Activated CD4-positive, alpha-beta T cell treated with anti-CD3 and anti-CD28 coated beads, Interleukin-2, amount 10 ng/mL, durations not matched to agents 7 days and 5 days (primary cell): Measurements from ENCODE around the gene MUC20. TPM values are rescaled to one million over a fixed set of nuclear protein-coding genes. Genes with fewer than 3 reads are reported as not detected.
"Not testable (repeated sequence)": the region's sequence is repeated elsewhere in the genome, so short reads cannot be mapped to it uniquely, and the experiment has no call there.

Experiments used
- CTCF ChIA-PET: fragments of 350-600 bp; sonication (Branson Sonifier 250); formaldehyde crosslinking; loops from one replicate; lab custom pipeline; 2021; ENCODE audit warnings: antibody characterized with exemption; lab: Charles Lee
- POLR2A ChIA-PET: fragments of 350-600 bp; sonication (Branson Sonifier 250); formaldehyde crosslinking; loops from one replicate; lab custom pipeline; 2021; ENCODE audit warnings: antibody characterized with exemption; lab: Charles Lee
- DNase-seq: peaks from one replicate; pipeline ENCODE4 v3.0.0-alpha.2; 2020
- H3K27ac Mint-ChIP-seq: one replicate; pipeline ENCODE4 v1.8.0; 2021; ENCODE audit warnings: mild to moderate bottlenecking, moderate library complexity, mixed read lengths
- H3K27me3 Mint-ChIP-seq: one replicate; pipeline ENCODE4 v1.8.0; 2021; ENCODE audit warnings: mixed read lengths
- H3K36me3 Mint-ChIP-seq: one replicate; pipeline ENCODE4 v1.8.0; 2021; ENCODE audit warnings: low read depth, mixed read lengths
- H3K4me1 Mint-ChIP-seq: one replicate; pipeline ENCODE4 v1.8.0; 2021; ENCODE audit warnings: mixed read lengths
- H3K4me3 Mint-ChIP-seq: one replicate; pipeline ENCODE4 v1.8.0; 2021; ENCODE audit warnings: mild to moderate bottlenecking, moderate library complexity, mixed read lengths
- H3K9me3 Mint-ChIP-seq: one replicate; pipeline ENCODE4 v1.8.0; 2021; ENCODE audit warnings: mixed read lengths
- total RNA-seq, 2 experiments: library from RNA; stranded (reverse); gene quantifications; one replicate each; pipeline ENCODE4 v1.2.3, GENCODE V29; 2021

Gene MUC20
- total RNA-seq, 2 experiments from 2014 or later: 1.2 to 1.4 TPM

DNA sequence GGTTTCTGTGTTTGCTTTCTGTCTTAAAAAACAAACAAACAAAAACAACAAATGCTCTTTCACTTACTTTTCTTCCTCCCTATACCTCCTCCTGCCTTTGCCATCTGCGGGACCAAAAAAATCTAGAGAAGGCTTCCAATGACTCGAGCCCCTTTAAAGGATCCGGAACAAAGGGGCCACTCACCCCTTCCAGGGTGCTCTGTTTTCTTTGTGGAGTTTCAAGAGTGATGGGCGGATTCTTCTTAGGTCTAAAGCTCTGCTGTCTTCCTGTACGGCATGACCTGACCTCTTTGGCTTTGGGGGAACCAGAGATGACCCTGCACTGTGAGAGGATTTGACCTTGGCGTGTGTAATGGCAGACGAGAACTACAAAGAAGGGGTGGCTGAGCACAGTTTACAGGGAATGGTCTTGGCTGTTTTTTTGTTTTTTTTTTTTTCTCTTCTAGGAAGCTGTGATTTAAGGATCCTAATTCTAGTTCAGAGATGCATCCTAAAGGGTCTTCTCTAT is 2.2 kb upstream of the MUC20 start:
- Mint-ChIP-seq H3K27me3 (peaks cover 4% of the 10 kb centered on the region), H3K36me3 (peaks cover 5% of the 10 kb centered on the region), H3K9me3 (no peaks in the 10 kb centered on the region), H3K27ac (no peak overlapping the region), H3K4me3 (no peak overlapping the region), H3K4me1 (peaks cover 5% of the 10 kb centered on the region)
- ChIA-PET POLR2A (interaction anchor here (0.6 kb wide), 1 partner anchor 29 kb away, joined by 3 read pairs; no protein-coding TSS in a partner anchor), CTCF (interaction anchor here (0.7 to 0.9 kb wide), 3 partner anchors 12 to 1036 kb away, joined by 3 to 5 read pairs (median 3); no protein-coding TSS in a partner anchor)
- no peak for DNase-seq

DNA sequence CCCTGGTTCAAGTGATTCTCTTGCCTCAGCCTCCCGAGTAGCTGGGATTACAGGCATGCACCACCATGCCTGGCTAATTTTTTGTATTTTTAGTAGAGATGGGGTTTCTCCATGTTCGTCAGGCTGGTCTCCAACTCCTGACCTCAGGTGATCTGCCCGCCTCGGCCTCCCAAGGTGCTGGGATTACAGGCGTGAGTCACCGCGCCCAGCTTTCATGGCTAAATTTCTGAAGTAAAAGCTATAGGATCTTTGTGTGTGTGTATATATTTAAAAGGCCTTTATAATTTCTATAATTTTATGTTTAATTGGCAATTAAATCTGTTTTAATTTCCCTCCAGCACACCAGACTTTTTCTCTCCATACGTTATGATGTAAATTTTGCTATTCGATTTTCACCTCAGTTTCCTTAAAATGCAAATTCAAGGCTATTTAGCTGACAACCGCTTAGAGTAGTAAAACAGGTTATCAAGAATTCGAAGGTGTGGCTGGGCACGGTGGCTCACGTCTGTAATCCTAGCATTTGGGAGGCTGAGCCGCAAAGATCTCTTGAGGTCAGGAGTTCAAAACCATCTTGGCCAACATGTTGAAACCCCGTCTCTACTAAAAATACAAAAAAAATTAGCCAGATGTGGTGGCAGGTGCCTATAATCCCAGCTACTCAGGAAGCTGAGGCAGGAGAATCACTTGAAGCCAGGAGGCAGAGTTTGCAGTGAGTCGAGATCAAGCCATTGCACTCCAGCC is 1.1 kb upstream of the MUC20 start:
- H3K27ac Mint-ChIP-seq, H3K27me3 Mint-ChIP-seq, H3K36me3 Mint-ChIP-seq, H3K9me3 Mint-ChIP-seq, H3K4me1 Mint-ChIP-seq, POLR2A ChIA-PET, H3K4me3 Mint-ChIP-seq, DNase-seq: not testable (repeated sequence)
- CTCF ChIA-PET: interaction anchor here (0.6 to 1.5 kb wide), 6 partner anchors 8 to 1203 kb away, joined by 3 to 7 read pairs (median 4); no protein-coding TSS in a partner anchor

GRCh38 chr3:195722139-195722995 is 1.6 kb downstream of the MUC20 start:
- H3K9me3 Mint-ChIP-seq, H3K27me3 Mint-ChIP-seq, H3K27ac Mint-ChIP-seq, POLR2A ChIA-PET, DNase-seq, H3K4me1 Mint-ChIP-seq, CTCF ChIA-PET, H3K36me3 Mint-ChIP-seq, H3K4me3 Mint-ChIP-seq: not testable (repeated sequence)

DNA sequence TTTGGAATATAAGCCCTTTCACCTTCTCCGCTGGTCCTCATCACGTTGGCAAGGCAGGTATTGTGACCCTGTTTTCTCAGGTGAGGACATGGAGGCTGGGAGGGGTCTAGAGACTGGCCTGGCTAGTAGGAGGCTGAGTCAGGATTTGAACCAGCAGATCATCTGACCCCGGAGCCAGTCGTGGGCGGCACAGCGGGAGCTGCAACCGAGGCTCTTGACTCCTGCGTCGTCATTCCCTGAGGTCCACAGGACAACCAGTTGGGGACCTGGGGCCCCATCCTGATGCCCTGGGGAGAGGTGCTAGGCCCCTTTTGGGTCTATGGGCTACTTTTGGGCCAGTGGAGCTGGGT is 2.2 kb downstream of the MUC20 start:
- H3K4me1 Mint-ChIP-seq, H3K27ac Mint-ChIP-seq, POLR2A ChIA-PET, DNase-seq, H3K36me3 Mint-ChIP-seq, CTCF ChIA-PET, H3K27me3 Mint-ChIP-seq, H3K9me3 Mint-ChIP-seq, H3K4me3 Mint-ChIP-seq: not testable (repeated sequence)

GRCh38 chr3:195724363-195724762 is 3.6 kb downstream of the MUC20 start:
- H3K9me3 Mint-ChIP-seq, H3K27ac Mint-ChIP-seq, H3K27me3 Mint-ChIP-seq, H3K4me1 Mint-ChIP-seq, POLR2A ChIA-PET, H3K4me3 Mint-ChIP-seq, DNase-seq, H3K36me3 Mint-ChIP-seq, CTCF ChIA-PET: not testable (repeated sequence)

GRCh38 chr3:195725916-195726740 is 5.3 kb downstream of the MUC20 start:
- H3K4me3 Mint-ChIP-seq, H3K27me3 Mint-ChIP-seq, DNase-seq, H3K36me3 Mint-ChIP-seq, H3K27ac Mint-ChIP-seq, H3K4me1 Mint-ChIP-seq, H3K9me3 Mint-ChIP-seq, POLR2A ChIA-PET: not testable (repeated sequence)
- CTCF ChIA-PET: interaction anchor here (1.6 kb wide), 1 partner anchor 22 kb away, joined by 3 read pairs; no protein-coding TSS in a partner anchor

GRCh38 chr3:195727606-195728195 is 6.9 kb downstream of the MUC20 start:
- Mint-ChIP-seq H3K27ac (no peak overlapping the region), H3K36me3 (no peaks in the 10 kb centered on the region), H3K27me3 (no peaks in the 10 kb centered on the region), H3K9me3 (no peaks in the 10 kb centered on the region), H3K4me3 (no peak overlapping the region), H3K4me1 (no peaks in the 10 kb centered on the region)
- POLR2A ChIA-PET: interaction anchor here (0.7 kb wide), 1 partner anchor 8 kb away, joined by 3 read pairs; no protein-coding TSS in a partner anchor
- DNase-seq: no peak
- CTCF ChIA-PET: interaction anchor here (0.6 to 1.7 kb wide), 8 partner anchors 10 to 242 kb away, joined by 3 to 8 read pairs (median 4); no protein-coding TSS in a partner anchor

DNA sequence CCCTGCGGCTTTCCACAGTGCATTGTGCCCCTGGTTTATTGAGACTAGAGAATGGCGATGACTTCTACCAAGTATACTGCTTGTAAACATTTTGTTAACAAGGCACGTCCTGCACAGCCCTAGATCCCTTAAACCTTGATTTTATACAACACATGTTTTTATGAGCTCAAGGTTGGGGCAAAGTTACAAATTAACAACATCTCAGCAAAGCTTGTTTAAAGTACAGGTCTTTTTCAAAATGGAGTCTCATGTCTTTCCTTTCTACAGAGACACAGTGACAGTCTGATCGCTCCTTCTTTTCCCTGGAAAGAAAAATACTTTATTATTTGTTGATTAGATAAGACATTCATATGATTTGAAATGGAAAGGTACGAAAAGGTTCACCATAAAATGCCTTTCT is 8.0 kb downstream of the MUC20 start:
- H3K27ac Mint-ChIP-seq, H3K4me1 Mint-ChIP-seq, H3K36me3 Mint-ChIP-seq, H3K4me3 Mint-ChIP-seq, POLR2A ChIA-PET, DNase-seq, H3K27me3 Mint-ChIP-seq, H3K9me3 Mint-ChIP-seq: not testable (repeated sequence)
- CTCF ChIA-PET: interaction anchor here (1.0 kb wide), 1 partner anchor 14 kb away, joined by 3 read pairs; no protein-coding TSS in a partner anchor

GRCh38 chr3:195729476-195730251 is 8.9 kb downstream of the MUC20 start:
- ChIA-PET CTCF (interaction anchor here (0.6 to 2.6 kb wide), 5 partner anchors 15 to 211 kb away, joined by 3 to 6 read pairs (median 3); no protein-coding TSS in a partner anchor), POLR2A (no interaction called here)
- no peaks in the 10 kb centered on the region for H3K36me3 Mint-ChIP-seq
- no peak overlapping the region for H3K27ac Mint-ChIP-seq
- no peak for DNase-seq
- no peaks in the 10 kb centered on the region for H3K27me3 Mint-ChIP-seq
- H3K4me1 Mint-ChIP-seq: no peaks in the 10 kb centered on the region
- H3K4me3 Mint-ChIP-seq: no peak overlapping the region
- no peaks in the 10 kb centered on the region for H3K9me3 Mint-ChIP-seq

DNA sequence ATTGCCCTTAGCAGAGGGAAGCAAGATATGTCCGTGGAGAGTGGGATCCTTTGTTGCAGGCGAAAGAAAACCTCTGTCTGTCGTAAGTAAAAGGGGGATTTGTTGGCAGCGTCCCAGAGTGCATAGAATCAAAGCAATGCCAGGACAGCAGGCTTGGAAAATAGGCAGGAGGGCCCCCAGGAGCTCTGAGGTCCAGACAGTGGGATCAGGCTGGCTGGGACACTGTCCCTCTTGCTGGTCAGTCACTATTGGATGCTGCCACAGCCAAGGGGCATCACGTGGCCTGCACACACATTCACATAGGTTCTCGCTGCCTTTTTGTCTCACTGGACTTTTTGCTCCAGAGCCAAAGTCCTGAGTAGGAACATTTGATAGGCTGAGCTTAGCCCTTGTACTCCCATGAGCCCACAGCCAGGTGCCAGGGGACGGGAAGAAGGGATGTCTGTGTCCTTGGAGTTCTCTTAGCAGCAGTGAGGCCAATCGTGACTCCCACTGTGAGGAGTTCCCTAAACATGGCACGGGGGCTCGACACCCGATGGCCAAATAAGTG is 10.7 kb downstream of the MUC20 start:
- Mint-ChIP-seq H3K36me3 (no peaks in the 10 kb centered on the region), H3K9me3 (no peaks in the 10 kb centered on the region), H3K27me3 (no peaks in the 10 kb centered on the region), H3K27ac (no peak overlapping the region), H3K4me3 (no peak overlapping the region), H3K4me1 (no peaks in the 10 kb centered on the region)
- ChIA-PET CTCF (interaction anchor here (0.6 to 2.6 kb wide), 4 partner anchors 10 to 119 kb away, joined by 3 to 6 read pairs (median 4); no protein-coding TSS in a partner anchor), POLR2A (no interaction called here)
- DNase-seq: no peak

GRCh38 chr3:195732940-195733339 is 12.2 kb downstream of the MUC20 start:
- no peaks in the 10 kb centered on the region for H3K27me3 Mint-ChIP-seq
- DNase-seq: no peak
- POLR2A ChIA-PET: no interaction called here
- H3K27ac Mint-ChIP-seq: no peak overlapping the region
- CTCF ChIA-PET: interaction anchor here (0.9 kb wide), 1 partner anchor 13 kb away, joined by 3 read pairs; no protein-coding TSS in a partner anchor
- no peaks in the 10 kb centered on the region for H3K9me3 Mint-ChIP-seq
- no peaks in the 10 kb centered on the region for H3K36me3 Mint-ChIP-seq
- no peak overlapping the region for H3K4me3 Mint-ChIP-seq
- no peaks in the 10 kb centered on the region for H3K4me1 Mint-ChIP-seq
